NB4 (cell line): Measurements from ENCODE around the gene FHIP1A.

ENCODE experiments used
- MYC ChIP-seq: IDR thresholded peaks from 2 replicates; pipeline ENCODE4 v1.6.1; 2011; ENCODE audit warnings: low read depth, low read length
- POLR2A ChIP-seq: IDR thresholded peaks from 2 replicates; pipeline ENCODE4 v1.6.1; 2011; ENCODE audit warnings: mild to moderate bottlenecking; ENCODE audit not compliant: insufficient read length; ENCODE audit errors: extremely low read depth
- TF ChIP-seq, protein P1 (sequence below): IDR thresholded peaks from one replicate; pipeline ENCODE4 v1.5.1; 2012; ENCODE audit warnings: low read depth, low read length
- TF ChIP-seq, protein P2 (sequence below): IDR thresholded peaks from 2 replicates; pipeline ENCODE4 v1.6.1; 2011; ENCODE audit warnings: low read depth, low read length

DNA sequence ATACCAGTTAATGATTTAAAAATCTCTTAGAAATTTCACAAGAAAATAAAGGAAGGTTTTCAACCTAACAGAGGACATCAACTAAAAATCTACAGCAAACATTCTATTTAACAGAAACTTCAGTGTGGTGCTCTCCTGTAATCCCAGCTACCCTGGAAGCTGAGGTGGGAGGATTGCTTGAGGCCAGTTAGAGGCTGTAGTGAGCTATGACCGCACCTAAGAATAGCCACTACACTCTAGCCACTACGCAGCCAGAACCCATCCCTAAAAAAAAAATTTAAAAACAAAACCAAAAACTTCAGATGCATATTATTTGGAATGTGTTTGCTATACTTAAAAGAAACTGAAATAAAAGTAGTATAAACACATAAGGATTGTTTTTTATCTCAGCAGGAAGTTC lies 7.2 kb upstream of the FHIP1A start:
- TF ChIP-seq, protein P1, sequence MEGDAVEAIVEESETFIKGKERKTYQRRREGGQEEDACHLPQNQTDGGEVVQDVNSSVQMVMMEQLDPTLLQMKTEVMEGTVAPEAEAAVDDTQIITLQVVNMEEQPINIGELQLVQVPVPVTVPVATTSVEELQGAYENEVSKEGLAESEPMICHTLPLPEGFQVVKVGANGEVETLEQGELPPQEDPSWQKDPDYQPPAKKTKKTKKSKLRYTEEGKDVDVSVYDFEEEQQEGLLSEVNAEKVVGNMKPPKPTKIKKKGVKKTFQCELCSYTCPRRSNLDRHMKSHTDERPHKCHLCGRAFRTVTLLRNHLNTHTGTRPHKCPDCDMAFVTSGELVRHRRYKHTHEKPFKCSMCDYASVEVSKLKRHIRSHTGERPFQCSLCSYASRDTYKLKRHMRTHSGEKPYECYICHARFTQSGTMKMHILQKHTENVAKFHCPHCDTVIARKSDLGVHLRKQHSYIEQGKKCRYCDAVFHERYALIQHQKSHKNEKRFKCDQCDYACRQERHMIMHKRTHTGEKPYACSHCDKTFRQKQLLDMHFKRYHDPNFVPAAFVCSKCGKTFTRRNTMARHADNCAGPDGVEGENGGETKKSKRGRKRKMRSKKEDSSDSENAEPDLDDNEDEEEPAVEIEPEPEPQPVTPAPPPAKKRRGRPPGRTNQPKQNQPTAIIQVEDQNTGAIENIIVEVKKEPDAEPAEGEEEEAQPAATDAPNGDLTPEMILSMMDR, result no peak
- no peak for TF ChIP-seq POLR2A
- TF ChIP-seq, protein P2, sequence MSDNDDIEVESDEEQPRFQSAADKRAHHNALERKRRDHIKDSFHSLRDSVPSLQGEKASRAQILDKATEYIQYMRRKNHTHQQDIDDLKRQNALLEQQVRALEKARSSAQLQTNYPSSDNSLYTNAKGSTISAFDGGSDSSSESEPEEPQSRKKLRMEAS, result no peak
- TF ChIP-seq MYC, result no peak
